ENCODE results near the gene DTWD2.

Gene DTWD2

GRCh38 chr5:118931564-118931963 is 56.8 kb downstream of the DTWD2 start:
- TF ChIP-seq CTCF (IDR thresholded peaks at IDR 0.05; ENCODE audit: low read length) (no peak), EZH2 (IDR thresholded peaks at IDR 0.05; ENCODE audit: borderline replicate concordance, low read length) (no peak)
- Histone ChIP-seq H3K9ac (ENCODE audit: low read length) (no peak overlapping the region), H3K4me1 (ENCODE audit: insufficient read depth, low read length, severe bottlenecking) (no peaks in the 10 kb centered on the region), H3K36me3 (ENCODE audit: insufficient read depth, low read length) (no peaks in the 10 kb centered on the region), H4K20me1 (ENCODE audit: insufficient read depth, low read length) (no peaks in the 10 kb centered on the region), H3K27ac (ENCODE audit: low read depth, low read length, poor library complexity, severe bottlenecking) (no peak overlapping the region), H3K9me2 (ENCODE audit: low read depth, low read length) (no peaks in the 10 kb centered on the region), H3F3A (ENCODE audit: insufficient read depth, low read length) (no peaks in the 10 kb centered on the region), H3K9me3 (ENCODE audit: low read length) (no peaks in the 10 kb centered on the region), H3K27me3 (ENCODE audit: insufficient read depth, low read length) (no peaks in the 10 kb centered on the region), H3K79me2 (ENCODE audit: insufficient read depth, low read length) (no peaks in the 10 kb centered on the region), H3K4me3 (ENCODE audit: low read depth, low read length, poor library complexity, severe bottlenecking) (no peak overlapping the region), H2AFZ (ENCODE audit: low read length) (no peak overlapping the region), H3K4me2 (ENCODE audit: low read length) (no peak overlapping the region)

GRCh38 chr5:118924006-118924389 is 64.3 kb downstream of the DTWD2 start:
- Histone ChIP-seq H3K36me3 (ENCODE audit: insufficient read depth, low read length) (no peaks in the 10 kb centered on the region), H3K4me3 (ENCODE audit: low read depth, low read length, poor library complexity, severe bottlenecking) (no peak overlapping the region), H3K27me3 (ENCODE audit: insufficient read depth, low read length) (no peaks in the 10 kb centered on the region), H3K27ac (ENCODE audit: low read depth, low read length, poor library complexity, severe bottlenecking) (no peak overlapping the region), H3K9me3 (ENCODE audit: low read length) (no peaks in the 10 kb centered on the region), H4K20me1 (ENCODE audit: insufficient read depth, low read length) (no peaks in the 10 kb centered on the region), H2AFZ (ENCODE audit: low read length) (no peak overlapping the region), H3K79me2 (ENCODE audit: insufficient read depth, low read length) (no peaks in the 10 kb centered on the region), H3K9me2 (ENCODE audit: low read depth, low read length) (no peaks in the 10 kb centered on the region), H3K4me1 (ENCODE audit: insufficient read depth, low read length, severe bottlenecking) (peaks cover 4% of the 10 kb centered on the region), H3F3A (ENCODE audit: insufficient read depth, low read length) (no peaks in the 10 kb centered on the region), H3K9ac (ENCODE audit: low read length) (no peak overlapping the region), H3K4me2 (ENCODE audit: low read length) (no peak overlapping the region)
- no peak for TF ChIP-seq CTCF (IDR thresholded peaks at IDR 0.05; ENCODE audit: low read length)

GRCh38 chr5:118923295-118924005 is 64.9 kb downstream of the DTWD2 start:
- Histone ChIP-seq H3K4me3 (ENCODE audit: low read depth, low read length, poor library complexity, severe bottlenecking) (no peak overlapping the region), H3F3A (ENCODE audit: insufficient read depth, low read length) (no peaks in the 10 kb centered on the region), H3K9me3 (ENCODE audit: low read length) (no peaks in the 10 kb centered on the region), H3K4me2 (ENCODE audit: low read length) (no peak overlapping the region), H2AFZ (ENCODE audit: low read length) (no peak overlapping the region), H3K27me3 (ENCODE audit: insufficient read depth, low read length) (no peaks in the 10 kb centered on the region), H3K79me2 (ENCODE audit: insufficient read depth, low read length) (no peaks in the 10 kb centered on the region), H3K4me1 (ENCODE audit: insufficient read depth, low read length, severe bottlenecking) (peaks cover 9% of the 10 kb centered on the region), H3K27ac (ENCODE audit: low read depth, low read length, poor library complexity, severe bottlenecking) (no peak overlapping the region), H3K36me3 (ENCODE audit: insufficient read depth, low read length) (no peaks in the 10 kb centered on the region), H4K20me1 (ENCODE audit: insufficient read depth, low read length) (no peaks in the 10 kb centered on the region), H3K9me2 (ENCODE audit: low read depth, low read length) (no peaks in the 10 kb centered on the region), H3K9ac (ENCODE audit: low read length) (no peak overlapping the region)
- TF ChIP-seq EZH2 (IDR thresholded peaks at IDR 0.05; ENCODE audit: borderline replicate concordance, low read length) (no peak), CTCF (IDR thresholded peaks at IDR 0.05; ENCODE audit: low read length) (no peak)
